Tongue (tissue), 2 donors: ENCODE results near the gene MAOA. TPM values are rescaled to one million over a fixed set of nuclear protein-coding genes. Genes with fewer than 3 reads are reported as not detected.
"Not testable (repeated sequence)": the region's sequence is repeated elsewhere in the genome, so short reads cannot be mapped to it uniquely, and the experiment has no call there.

ENCODE experiments used
- DNase-seq: peaks from one replicate; pipeline ENCODE4 v3.0.0-alpha.2; 2015
- total RNA-seq: library from RNA; depleted of rRNA; stranded (reverse); fragments of >200 nt; gene quantifications from one replicate; pipeline ENCODE4 v1.2.3, GENCODE V29; 2014

Gene MAOA
- total RNA-seq, 1 donor from 2014 or later = 10.8 TPM

DNA sequence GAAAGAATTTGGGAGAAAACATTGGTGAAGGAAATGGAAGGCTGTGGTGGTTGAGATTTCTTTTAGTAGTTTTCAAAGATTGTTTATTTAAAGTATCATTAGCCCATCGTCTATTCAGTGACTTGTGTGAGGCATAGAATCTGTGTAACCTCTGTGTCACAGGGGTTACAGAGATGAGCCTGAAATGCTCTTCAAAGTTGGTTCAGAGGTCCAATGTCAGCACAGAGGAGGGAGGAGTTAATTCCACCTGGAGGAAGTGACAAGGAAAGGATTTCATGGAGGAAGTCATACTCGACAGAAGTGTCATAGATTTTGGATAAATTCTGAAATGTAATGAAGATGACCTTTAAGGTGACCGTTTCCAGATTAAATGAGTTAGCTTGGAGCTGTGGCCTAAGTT is 8.2 kb downstream of the MAOA start:
- DNase-seq = no peak

DNA sequence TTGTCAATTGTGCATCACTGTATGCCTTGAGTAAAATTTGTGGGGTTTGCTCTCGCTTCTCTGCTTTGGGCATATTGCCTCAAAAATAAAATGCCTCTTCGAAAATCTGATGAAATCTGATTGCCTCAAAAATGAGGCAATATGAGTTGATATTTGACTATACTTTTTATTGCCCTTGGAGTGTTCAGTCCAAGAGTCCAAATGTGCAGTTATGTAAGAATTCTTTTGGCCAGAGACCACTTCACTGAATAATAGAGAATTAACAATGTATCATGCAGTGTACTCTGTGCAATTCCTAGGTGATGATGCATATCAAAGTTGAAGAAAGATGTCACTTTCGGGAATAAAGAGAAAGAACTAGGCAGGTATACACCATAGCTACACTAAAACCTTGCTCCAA is 8.6 kb downstream of the MAOA start:
- no peak for DNase-seq

DNA sequence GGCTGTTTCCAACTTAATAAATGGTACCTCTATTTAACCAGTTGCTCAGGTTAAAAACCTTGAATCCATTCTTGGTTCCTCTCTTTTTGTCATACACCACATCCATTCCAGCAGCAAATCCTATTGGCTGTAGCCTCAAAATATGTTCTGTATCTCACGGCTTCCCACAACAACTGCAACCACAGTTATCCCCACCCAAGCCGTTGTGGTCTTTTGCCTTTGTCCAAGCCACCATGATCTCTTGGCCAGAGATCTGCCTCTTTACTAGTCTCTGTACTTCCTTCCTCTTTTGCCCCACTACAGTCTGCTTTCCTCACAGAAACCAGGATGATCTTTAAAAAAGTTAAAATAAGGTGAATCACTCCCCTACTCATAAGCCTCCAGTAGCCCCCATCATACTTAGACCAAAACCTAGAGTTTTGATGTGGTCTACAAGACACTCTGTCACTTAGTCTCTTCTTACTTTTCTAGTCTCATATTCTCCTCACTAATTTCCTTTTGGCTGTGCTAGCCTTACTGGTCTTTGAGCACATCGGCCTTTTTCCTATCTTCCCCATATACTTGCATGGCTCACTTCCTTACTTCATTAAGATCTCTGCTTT is 10.3 kb downstream of the MAOA start:
- no peak for DNase-seq

DNA sequence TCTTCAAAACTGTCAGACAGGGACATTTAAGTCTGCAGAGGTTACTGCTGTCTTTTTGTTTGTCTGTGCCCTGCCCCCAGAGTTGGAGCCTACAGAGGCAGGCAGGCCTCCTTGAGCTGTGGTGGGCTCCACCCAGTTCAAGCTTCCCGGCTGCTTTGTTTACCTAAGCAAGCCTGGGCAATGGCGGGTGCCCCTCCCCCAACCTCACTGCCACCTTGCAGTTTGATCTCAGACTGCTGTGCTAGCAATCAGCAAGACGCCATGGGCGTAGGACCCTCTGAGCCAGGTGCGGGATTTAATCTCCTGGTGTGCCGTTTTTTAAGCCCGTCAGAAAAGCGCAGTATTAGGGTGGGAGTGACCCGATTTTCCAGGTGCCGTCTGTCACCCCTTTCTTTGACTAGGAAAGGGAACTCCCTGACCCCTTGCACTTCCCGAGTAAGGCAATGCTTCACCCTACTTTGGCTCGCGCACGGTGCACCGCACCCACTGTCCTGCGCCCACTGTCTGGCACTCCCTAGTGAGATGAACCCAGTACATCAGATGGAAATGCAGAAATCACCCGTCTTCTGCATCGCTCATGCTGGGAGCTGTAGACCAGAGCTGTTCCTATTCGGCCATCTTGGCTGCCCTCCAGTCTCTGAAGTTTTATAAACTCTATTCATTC is 20.0 kb downstream of the MAOA start:
- DNase-seq = not testable (repeated sequence)

DNA sequence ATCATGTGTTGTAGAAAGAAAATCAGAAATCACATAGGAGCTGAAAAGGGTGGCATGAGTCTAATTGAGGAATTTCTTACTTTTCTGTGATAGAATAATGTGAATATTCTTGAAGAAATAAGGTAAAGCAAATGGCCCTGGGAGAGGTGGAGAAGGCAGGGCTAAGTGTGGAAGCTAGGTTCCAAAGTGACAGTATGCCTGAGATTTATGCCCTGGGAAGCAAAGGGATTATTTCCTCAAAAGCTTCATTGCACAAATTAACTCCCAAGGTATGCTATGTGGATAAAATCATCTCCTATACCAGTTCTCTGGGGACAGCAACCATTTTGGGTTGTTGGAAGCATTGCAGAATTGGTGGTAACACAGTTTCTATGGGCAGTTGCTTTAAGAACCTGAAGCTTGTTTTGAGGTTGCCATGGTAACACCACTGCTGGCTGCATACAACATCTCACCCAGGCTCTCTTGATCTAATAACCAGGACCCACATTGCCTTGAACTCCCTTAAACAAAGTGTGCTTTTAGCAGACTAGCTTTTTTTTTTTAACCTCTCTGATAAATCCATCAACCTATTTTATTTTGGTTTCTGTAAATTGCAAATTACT is 21.0 kb downstream of the MAOA start:
- DNase-seq = peak; percentile 61

DNA sequence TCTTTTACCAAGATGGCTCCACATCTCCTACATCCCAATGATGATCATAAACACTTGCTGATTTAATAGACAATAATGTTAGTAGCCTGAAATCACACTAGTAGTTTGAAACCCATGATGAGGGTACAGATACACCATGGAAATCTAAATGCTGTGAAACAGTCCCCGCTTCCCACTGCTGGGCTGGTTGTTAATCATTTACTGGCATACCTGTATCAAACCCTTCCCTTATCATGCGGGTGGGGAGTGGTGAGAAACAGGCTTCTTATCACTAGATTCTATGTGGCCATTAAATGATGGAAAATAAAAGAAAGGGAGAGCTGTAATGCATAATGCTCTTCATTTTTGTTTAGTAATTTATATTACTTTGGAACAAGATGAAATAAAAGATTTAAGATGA is 21.9 kb downstream of the MAOA start:
- no peak for DNase-seq

DNA sequence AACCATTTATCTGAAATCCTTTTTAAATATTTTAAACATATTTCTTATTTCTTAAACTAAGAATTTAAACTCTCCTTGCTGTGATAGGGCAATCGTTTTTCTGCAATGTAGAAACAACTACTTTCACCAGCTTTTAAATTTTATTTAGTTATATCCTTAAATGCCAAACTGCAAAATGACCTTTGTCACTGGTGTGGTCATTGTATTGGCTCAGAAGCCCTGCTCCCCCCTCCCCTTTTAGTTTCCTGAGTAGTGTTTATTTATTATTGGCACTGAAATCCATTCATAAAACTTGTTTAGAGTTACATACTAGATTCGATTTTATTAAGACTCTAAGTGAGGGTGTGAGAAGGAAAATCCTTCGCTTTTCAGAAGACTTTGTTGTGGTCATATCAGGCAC is 23.0 kb downstream of the MAOA start:
- no peak for DNase-seq

DNA sequence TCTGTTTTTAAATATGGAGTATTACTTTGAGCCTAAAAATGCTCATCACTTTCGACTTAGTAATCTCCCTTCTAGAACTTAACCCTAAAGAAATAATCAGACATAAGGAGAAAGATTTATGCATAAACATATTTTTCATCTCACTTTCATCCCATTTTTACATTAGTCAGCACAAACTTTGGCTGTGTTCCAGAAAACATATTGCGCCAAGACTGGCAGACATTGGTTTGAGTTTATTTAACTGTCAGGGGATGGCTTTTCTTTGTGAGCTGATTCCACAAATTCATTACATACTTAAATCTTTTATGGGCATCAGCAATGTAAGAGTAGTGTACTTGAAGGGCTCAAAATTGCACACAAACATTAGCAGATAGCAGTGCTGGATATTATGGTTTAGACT is 23.7 kb downstream of the MAOA start:
- peak; percentile 25 for DNase-seq

DNA sequence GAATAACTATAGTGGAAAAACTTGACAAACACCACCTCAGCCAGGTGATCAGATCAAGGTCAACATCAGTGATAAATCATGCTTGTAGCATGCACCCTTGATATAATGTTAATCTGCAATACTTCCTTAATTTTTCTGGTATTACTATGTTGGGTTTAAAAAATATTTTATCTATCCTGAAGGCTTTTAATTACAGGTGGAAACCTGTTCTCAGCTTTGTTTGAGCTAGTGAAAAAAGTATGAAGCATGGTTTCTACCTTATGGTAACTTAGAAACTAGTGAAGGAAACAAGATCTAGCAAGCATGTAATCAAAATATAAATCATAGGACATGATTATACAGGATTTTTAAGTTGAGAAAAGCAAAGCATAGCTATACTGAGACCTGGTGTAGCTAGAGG is 26.6 kb downstream of the MAOA start:
- no peak for DNase-seq

DNA sequence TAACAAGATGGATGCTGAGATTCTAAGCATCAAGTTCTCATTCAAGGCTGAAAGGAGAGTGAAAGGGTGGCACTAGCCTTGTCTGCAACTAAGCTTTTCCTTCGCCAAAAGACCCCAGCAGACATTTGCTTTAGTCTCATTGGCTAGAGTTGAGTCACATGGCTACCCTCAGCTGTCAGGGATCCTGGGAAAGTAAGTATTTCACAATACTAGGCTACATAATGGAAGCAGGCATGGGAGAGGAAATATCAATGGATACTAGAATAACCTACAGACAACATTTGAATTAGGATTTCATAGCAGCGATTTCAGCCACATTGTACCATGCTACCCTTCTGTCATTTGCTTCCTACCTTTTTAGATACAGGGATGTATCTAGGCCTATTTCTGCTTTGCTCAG is 29.1 kb downstream of the MAOA start:
- DNase-seq = no peak

DNA sequence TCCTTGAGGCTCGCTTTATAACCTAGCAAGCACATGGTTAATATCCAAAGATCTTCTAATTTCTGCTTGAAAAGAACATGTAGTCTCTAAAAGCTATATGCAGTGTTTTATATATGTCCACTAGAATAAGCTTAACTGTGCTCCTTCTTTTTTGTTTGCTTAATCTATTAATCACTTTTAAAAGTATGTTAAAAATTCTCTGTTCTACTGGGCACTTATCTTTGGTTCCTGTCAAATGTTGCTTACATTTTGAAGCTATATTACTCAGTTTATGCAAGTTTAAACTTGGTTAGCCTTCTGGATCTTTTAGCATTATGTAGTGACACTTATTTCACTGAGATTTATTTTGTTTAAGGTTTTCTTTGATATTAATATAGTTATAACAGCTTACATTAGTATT is 32.5 kb downstream of the MAOA start:
- DNase-seq = no peak

DNA sequence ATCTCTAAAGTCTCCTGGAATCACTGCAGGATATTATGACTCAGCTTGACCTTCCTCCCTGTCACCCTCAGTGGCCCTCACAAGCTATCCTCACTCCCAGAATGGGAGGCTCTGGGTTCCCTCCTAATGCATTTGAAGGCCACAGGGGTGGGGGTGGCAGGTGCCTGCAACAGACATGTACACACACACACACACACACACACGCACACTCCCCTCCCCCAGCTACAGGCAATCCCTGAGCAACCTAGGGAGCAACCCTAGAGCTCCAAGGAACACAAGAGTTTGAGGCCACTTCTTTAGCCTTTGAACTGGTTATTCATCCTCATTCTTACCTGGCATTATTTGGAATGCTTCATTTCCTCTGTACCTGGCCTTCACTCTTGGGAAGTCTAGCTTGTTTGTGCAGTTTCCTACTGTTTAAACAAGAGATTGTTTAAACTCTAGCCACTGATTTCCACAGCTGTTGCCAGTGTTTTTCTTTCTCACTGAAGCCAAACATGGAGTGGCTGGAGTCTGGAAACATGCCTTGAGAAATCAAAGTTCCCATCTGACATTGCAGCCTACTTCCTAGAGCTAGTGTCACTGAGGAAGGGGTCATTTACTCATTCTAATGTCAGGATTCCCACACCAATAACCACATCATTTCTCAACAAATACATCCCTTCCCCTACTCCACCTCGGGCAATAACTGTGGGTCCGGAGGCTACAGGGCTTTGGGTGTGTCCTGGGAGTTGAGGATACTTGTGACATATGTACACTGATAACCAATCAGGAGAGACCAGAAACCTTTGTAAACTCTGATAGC is 37.7 kb downstream of the MAOA start:
- peak; percentile 11 for DNase-seq

DNA sequence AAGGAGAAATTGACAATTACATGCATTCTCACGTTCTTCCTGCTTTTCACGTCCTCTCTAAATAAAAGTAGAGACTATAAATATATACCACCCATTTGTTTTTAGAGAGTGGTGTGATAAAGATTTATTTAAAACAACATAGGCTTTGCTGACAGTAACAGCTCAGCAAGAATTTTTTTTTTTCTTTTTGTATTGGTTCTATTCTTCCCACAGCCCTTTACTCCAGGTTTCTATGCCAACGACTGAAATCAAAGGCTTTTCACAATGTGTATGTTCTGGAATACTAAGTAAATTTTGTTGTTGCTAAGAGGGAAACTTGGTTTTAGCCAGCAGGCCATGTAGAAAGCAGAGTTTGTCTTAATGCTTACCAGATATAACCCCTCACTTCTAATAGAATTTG is 43.4 kb downstream of the MAOA start:
- no peak for DNase-seq

DNA sequence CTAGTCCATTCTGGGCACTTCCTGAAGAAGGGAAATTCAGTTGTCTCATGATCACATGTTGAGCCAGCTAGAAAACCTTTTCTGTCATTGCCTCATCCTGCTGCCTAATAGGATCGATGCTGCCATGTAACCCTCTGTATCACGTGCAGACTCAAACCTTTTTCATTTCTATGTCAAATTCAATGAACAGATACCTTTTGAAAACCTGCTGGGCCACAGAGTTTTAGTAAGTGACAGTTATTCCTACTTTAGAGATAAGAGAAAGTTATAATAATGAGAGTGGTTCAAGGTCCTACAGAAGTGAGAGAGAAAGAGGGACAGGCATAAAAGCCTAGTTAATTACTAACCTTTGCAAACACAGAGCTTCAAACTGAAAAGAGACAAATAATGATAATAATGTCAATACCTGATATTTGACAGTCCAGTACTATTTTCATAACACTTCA is 46.0 kb downstream of the MAOA start:
- no peak for DNase-seq

DNA sequence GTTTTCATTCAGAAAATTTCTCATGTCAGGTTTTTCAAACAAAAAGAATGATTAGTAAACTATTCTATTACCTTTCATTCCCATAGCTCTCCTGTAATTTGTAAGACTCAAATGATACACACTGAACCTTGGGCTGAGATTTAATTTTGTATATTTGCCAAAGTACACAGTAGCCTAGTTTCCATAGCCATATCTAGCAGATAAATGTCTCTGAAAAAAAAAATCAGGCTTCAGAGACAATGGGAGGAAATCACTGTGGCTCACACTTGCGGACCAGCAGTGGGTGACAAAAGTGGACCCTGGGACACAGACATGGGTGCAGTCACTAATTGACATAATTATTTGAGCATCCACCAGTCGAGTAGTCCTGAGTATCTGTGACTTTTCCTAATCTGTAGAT is 46.6 kb downstream of the MAOA start:
- DNase-seq = no peak

DNA sequence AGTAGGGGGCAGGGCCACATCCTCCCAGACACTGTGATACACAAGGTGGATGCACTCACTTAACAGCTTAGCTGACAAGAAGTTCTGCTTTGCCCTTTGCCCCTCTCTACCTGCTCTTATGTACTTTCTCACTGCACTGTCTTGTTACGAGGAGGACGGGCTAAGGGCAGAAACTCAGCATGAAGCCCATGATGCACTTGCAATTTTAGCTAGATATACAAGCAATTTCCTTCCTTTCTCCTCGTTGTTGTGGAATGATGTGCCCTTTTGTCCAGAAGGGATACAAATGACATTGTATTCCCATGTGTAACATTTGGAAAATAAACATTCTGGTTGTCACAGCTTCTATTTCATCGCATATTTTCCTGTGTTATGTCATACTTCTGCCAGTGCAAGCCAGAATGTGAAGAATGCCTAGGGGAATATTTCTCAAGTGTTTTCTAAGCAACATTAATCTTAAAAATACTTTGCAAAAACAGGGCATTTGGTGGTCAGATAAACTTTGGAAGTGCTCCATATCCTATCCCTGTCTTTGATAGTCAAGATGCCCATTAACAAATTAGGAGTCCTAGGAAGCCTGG is 47.2 kb downstream of the MAOA start:
- peak; percentile 27 for DNase-seq

DNA sequence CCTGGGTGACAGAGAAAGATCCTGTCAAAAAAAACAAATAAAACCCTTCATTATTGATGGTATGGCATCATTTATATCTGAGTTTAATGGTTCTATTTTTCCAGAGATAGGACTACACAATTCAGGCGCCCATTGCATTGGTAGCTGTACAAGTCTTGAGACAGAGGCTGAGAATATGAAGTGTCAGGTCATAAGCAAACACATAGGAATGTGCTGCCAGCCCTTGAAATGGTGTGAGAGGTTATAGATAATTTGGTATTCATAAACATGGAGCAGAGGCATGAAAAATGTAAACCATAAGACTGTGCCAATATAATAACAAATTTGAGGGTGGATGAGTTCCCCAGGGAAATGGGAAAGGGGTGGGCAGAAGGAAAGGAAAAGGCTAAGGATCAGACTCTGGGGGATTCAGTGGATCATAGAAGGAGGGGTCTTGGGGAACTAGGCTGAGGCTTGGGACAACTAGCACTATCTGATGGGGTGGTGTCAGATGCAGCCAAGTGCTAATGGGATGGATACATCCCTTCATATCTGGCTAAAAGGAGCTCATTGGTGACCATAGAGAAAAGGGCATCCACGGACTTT is 50.8 kb downstream of the MAOA start:
- no peak for DNase-seq

DNA sequence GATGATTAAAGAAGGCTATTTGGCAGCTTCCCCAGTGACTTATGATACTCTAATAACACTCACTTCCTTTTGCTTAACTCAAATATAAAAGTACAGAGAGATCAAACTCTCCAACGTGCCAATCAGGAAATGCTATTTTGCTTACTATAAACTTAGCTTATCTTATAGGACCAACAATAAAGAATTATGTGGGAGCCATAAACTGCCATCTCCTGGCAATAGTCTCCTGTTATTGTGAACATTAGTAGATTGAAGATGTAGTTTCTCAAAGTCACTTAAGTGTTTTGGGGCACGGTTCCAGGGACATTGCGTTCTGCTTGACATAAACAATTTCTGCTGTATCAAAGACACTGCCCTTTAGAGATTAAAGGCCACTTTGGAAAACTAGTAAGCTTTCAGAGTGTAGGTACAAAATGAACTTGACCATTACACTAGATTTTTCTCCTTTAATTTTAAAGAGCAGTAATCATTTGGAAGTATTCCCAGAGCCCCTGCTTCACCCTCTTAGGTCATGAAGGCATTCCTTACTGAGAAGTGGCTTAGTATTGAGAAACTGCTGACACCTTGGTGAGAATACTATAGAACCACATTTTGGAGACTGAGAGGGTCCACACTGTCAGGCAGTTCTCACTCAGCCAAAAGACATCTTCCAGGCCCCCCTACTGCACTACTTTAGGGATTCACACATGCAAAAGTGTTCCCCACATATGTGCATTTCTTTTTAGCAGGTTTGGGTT is 51.9 kb downstream of the MAOA start:
- DNase-seq = peak; percentile 19

DNA sequence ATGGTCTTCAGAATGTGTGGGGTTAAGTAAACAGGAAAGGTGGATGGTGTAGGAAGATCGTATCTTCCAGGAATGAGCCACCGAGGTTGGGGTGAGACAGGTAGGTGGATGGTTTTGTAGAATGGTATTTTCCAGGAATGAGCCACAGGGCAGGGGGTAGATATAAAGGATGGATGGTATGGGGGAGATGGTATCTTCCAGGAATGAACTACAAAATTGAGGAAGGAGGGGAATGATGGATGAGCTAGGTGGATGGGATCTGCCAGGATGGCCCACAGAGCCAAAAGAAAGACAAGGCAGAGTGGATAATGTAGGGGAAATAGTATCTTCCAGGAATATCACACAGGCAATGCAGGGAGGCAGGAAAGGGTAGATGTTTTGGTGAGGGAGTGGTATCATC is 60.0 kb downstream of the MAOA start:
- no peak for DNase-seq

DNA sequence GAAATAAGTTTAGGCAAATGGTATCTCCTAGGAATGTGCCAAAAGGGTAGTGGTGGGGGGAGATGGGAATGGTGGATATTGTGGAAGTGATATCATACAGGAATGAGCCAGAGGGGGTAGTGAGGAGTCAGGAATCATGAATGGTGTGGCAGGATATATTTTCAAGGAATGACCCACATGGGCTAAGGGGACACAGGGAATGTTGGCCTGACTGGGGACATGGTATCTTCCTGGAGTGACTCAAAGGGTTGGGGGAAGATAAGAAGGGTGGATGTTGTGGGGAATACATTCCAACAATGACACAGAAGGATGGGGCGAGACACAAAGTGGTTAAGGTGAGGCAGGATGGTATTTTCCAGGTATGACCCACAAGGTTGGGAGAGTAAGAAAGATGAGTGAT is 60.6 kb downstream of the MAOA start:
- DNase-seq = no peak

DNA sequence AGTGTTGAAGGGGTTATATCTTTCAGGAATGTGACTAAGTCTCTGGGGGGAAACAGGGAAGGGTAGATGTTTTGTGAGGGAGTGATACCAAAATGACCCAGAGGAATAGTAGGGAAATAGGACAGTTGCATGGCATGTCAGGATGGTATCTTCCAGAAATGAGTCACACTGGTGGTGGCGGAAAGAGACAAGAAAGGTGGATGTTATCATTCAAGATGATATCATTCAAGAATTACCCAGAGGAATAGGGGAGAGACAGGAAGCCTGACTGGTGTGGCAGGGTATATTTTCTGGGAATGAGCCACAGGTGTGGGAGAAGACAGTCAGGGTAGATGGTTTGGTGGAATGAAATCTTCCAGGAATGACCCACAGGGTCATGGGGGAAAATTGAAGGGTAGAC is 61.1 kb downstream of the MAOA start:
- DNase-seq = no peak

DNA sequence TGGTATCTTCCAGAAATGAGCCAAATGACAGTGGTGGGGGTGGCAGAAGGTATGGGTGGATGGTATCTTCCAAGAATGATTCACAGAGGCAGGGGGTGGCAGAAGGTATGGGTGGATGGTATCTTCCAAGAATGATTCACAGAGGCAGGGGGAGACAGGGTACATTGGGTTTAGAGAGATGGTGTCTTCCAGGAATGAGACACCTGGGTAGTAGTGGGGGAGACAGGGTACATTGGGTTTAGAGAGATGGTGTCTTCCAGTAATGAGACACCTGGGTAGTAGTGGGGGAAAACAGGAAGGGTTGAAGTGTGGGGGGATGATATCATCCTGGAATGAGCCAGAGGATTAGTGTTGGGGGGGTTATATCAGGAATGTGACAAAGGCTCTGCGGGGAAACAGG is 62.0 kb downstream of the MAOA start:
- DNase-seq = no peak
